NAMALWA (cell line): ENCODE measurements around the gene NPSR1.
"Not testable (repeated sequence)": the region's sequence is repeated elsewhere in the genome, so short reads cannot be mapped to it uniquely, and the experiment has no call there.

Source experiments
- DNase-seq: peaks from one replicate; pipeline ENCODE4 v3.0.0-alpha.2; 2015; ENCODE audit warnings: low spot score

The NPSR1 gene

DNA sequence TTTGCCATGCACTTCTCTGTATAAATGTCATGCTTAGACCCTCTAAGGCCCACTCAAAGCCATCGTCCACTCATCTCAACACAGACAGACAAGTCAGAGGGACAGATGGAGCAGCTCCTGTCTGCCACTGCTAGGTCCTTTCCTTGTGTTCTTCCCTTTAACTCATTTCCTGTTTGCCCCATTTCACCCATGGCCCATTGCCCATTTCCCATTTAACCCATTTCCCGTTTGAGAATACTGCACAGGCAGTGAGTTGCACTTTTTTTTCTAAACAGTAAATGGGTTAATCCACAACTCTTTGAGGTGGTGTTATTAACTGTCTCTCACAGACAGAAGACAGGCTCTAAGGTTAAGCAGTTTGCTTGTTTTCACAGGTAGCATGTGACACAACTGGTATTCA lies 179.3 kb downstream of the NPSR1 start:
- no peak for DNase-seq

GRCh38 chr7:34837801-34838201 lies 179.8 kb downstream of the NPSR1 start:
- no peak for DNase-seq

DNA sequence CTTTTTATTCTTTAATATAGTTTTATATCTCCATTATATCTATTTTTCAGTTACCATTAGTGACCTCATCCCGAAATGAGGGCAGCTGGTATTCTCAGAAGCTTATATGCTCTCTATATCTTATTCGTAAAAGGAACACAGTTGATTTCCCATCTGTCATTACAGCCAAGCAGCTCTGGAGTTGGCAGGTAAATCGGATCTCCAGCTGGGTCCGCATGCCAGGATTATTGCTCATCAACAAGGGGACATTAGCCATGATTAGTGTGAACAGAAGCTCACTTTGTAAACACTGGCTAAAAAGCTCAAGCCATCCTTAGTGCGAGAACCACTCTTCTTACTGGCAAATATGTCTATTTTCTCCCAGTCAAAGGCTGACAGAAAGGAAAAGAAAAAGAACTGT lies 180.3 kb downstream of the NPSR1 start:
- DNase-seq: no peak

DNA sequence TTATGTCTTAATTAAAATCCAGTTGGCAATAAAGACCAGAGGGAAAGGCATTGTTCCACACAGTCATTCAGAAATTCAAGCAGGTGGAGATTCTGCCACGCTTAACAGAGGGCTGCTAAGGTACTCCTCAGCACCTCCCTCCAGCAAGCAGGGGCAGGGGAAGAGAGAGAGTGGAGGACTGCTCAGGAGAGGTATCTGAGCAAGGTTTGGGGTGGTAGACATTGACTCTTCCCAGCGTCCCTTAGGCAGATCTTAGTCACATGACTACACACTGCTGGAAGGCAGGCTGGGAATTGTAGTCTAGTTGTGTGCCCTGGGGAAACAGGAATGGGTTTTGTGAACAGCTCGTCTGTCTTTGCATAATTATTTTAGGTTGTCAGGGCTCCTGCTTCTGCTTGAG lies 181.6 kb downstream of the NPSR1 start:
- no peak for DNase-seq

GRCh38 chr7:34840176-34840785 lies 182.3 kb downstream of the NPSR1 start:
- no peak for DNase-seq

DNA sequence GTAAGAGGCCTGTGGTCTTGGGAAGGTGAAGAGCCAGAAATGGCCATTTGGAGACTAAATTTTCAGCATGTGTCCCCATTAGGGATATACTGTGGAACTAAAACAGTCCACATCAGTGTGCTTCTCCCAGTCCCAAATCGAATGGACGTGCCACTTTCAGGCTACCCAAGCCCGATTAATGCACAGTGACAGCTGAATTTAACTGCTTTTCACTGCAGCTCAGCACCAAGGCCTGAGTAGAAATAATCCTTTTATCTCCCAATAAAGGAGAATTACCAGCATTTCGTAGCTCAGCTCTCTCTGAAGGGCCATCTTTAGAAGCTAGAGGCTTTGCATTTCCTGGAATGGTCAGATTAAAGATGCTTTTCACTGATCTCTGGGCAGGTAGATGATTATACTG lies 183.3 kb downstream of the NPSR1 start:
- DNase-seq: no peak

DNA sequence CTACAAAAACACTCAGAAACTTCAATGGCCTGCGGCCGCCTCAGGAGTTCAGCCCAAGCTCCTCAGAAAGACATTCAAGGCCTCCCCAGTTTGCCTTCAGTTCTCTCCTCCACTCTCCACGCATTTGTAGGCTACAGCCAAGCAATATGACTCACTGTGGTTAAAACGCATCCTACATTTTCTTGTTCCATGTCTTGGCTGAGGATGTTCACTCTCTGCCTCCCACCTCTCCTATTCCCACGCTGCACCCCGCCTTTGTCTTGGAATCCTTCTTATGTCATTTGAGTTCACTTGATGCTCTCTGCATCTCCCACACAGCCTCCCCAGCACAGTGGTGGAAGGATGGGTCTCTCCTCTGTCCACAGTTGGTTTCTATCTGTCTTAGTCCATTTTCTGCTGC lies 184.8 kb downstream of the NPSR1 start:
- no peak for DNase-seq

GRCh38 chr7:34844406-34844805 lies 186.4 kb downstream of the NPSR1 start:
- no peak for DNase-seq

GRCh38 chr7:34844936-34845665 lies 187.1 kb downstream of the NPSR1 start:
- DNase-seq: no peak

DNA sequence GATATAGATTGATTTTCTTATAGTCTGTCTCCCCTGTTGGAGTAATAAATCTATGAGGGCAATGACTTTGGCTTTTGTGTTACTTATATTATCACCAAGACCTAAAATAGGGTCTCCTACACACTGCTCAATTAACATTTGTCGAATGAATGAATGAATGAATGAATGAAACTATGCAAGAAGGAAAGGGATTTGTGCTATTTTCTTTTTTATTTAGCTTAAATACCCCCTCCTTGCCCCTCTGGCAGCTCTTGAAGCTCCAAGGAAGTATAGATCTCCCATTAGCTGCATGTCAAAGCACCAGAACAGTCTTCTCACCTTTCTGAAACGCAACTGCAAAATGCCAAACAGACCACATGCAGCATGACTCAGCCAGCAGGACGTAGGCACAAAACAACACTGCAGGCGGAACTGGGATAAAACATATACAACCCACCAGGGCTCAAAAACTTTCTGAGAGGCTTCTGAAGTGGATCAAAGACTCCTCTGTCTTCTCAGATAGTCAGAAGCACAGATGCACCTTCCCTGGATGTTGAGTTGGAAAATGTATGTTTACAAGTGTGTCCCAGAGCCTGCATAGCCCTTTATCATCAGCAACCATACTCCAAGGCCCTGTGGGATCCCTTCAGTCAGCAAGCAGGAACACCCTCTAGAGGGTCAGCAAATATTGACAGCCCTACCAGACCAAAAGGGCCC lies 187.8 kb downstream of the NPSR1 start:
- DNase-seq: no peak

GRCh38 chr7:34846976-34847375 lies 189.0 kb downstream of the NPSR1 start:
- no peak for DNase-seq

GRCh38 chr7:34848670-34849069 lies 190.7 kb downstream of the NPSR1 start:
- DNase-seq: no peak

- DNase-seq: no peak
Measured at GRCh38 chr7:34849163-34849960, 191.3 kb downstream of the NPSR1 start.

- no peak for DNase-seq
Measured at GRCh38 chr7:34849986-34850385, 192.0 kb downstream of the NPSR1 start.

DNA sequence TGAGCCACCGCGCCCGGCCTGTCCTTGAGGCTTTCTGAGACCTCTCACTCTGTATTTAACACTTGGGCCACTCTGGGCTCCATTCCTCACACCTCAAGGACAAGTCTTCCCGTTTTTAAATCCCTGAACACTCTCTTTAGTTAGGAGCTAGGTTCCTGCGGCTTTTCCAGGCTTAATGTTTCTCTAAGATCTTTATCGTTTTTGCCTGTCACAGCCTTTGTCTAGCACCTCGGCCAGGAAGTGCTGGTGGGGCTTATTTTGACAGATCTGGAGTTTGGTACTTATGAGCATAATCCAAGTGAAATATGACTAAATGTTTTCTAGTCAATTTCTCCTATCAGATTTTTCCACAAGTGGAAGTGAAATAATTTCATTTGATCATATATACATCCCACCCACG lies 192.7 kb downstream of the NPSR1 start:
- no peak for DNase-seq

DNA sequence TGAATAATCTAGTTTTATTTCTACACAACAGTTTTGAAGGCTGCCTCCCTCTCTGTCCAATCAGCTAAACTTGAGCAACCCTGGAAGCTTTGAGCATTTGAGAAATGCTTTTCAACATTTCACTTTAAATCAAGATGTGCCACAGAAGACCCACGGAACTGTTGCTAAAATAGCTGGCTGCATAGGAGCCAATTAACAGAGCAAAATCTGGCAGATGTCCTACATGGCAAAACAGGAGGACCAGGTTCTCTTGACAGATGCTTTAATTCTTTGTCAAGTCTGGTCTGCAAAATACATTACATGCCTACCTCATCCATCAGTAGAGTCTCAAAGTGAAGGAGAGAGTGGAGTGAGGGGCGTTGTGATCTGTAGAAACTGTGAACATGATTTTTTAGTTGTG lies 193.4 kb downstream of the NPSR1 start:
- no peak for DNase-seq

- DNase-seq: not testable (repeated sequence)
Measured at GRCh38 chr7:34858444-34858843, 200.4 kb downstream of the NPSR1 start.

DNA sequence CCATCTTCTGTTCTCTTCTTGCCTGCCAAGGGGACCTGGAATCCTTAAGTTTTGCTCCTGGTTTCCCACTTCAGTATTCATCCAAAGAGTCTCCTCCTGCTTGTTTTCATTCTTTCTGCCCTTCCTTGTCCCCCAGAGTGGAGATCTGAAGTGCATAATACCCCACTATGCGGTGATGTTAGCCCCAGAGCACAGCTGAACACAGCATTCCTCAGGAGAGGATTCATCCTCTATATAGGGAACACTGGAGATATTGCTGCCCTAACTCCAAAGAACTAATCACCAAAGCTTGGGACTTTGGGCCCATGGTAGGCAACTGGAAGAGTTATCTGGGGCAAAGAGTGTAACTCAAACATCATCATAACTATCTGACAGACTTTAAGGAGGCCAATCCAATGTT lies 201.3 kb downstream of the NPSR1 start:
- not testable (repeated sequence) for DNase-seq

DNA sequence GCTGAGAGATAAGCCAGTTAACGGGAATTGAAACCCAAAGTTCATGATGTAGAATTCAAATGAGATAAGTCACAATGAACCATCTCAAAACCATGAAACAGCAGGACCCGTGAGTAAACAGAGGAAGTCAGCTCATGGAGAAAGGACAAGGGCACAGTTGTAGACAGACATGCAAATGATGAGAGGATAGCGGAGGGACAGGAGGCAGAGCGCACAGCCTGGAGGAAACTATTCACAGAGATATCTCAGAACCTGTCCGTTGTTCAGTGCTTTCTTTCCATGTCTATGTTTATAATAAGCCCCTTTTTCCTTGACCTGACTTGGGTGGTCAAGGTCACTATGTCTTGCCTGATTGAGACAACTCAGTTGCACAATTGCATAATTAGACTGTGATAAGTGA lies 208.2 kb downstream of the NPSR1 start:
- DNase-seq: not testable (repeated sequence)

DNA sequence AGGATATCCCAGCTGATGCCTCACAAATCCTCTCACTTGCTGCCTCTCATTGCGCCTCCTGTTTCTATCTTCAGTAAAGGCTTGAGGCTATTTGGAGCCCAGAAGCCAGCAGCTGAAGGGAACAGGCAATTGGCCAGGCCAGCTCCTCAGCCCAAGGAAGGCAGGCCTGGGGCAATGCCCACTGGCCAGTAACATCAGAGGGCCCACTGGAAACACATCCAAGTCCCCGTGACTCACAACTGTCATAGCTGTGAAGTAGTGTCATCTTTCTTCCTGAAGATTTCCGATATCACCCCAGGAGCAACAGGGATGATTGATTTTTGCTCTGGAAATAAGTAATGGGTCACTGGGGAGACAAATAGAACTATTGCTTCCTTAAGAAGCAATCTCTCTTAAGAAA lies 209.3 kb downstream of the NPSR1 start:
- DNase-seq: not testable (repeated sequence)

- not testable (repeated sequence) for DNase-seq
Measured at GRCh38 chr7:34868602-34869001, 210.6 kb downstream of the NPSR1 start.

DNA sequence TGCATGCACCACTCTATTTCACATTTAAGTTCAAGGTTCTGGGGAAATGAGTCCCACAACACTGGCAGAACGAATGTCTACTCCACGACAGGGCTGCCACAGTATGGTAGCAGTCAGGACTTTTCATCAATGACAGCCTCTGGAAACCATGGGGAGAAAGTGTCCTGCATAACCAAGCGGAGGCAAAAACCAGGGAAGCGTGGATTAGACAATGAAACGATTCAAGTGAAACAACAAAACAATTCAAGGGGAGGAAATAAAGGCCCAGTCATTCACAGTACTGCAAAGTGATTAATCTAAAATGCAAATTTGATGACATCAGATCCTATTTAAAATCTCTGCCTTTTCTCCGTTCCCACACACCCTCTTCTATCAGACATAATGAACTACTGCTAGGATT lies 211.0 kb downstream of the NPSR1 start:
- DNase-seq: no peak

DNA sequence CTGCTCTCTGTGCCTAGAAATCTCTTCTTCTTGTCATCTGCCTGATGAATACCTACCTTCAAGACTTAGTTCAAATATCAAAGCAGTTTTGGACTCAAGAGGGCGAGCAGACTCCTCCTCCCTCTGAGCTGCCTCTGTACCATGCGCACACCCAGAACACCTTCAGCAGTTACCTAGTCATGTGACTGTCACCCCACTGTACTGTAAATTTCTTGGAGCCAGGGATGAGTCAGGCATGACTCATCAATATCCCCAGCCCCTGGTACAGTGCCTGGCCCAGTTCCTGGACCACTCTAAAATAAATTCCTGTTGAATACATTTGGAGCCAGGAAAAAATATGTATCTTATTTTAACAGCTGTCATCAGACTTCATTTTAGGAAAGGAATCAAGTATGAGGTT lies 212.0 kb downstream of the NPSR1 start:
- DNase-seq: not testable (repeated sequence)
